Neural progenitor cell (in vitro differentiated cells): ENCODE results near the gene WWOX. TPM values are rescaled to one million over a fixed set of nuclear protein-coding genes. Genes with fewer than 3 reads are reported as not detected.

Source experiments
- DNase-seq: peaks from one replicate; pipeline ENCODE4 v3.0.0-alpha.2; 2016; ENCODE audit warnings: low spot score
- H2AFZ ChIP-seq: fragments of 200-600 bp; sonication (generic); replicated peaks from 2 replicates; pipeline ENCODE4 v1.6.1; 2016; ENCODE audit warnings: antibody characterized with exemption
- H3F3A ChIP-seq: fragments of 200-600 bp; sonication (generic); 2 replicates; pipeline ENCODE4 v1.6.1; 2016; ENCODE audit warnings: antibody characterized with exemption, low read depth
- H3K27ac ChIP-seq: fragments of 200-600 bp; sonication (generic); 2 replicates; pipeline ENCODE4 v1.5.1; 2016; ENCODE audit warnings: mild to moderate bottlenecking
- H3K27me3 ChIP-seq: fragments of 200-600 bp; sonication (generic); 2 replicates; pipeline ENCODE4 v1.6.1; 2016; ENCODE audit warnings: mild to moderate bottlenecking, moderate library complexity
- H3K36me3 ChIP-seq: fragments of 200-600 bp; sonication (generic); 2 replicates; pipeline ENCODE4 v1.5.1; 2016
- H3K4me1 ChIP-seq: fragments of 200-600 bp; sonication (generic); 2 replicates; pipeline ENCODE4 v1.6.1; 2016; ENCODE audit warnings: mixed run types
- H3K4me2 ChIP-seq: fragments of 200-600 bp; sonication (generic); 2 replicates; pipeline ENCODE4 v1.6.1; 2016
- H3K4me3 ChIP-seq: fragments of 200-600 bp; sonication (generic); 2 replicates; pipeline ENCODE4 v1.5.1; 2016
- H3K79me2 ChIP-seq: fragments of 200-600 bp; sonication (generic); 2 replicates; pipeline ENCODE4 v1.6.1; 2016; ENCODE audit warnings: low read depth
- H3K9ac ChIP-seq: fragments of 200-600 bp; sonication (generic); 2 replicates; pipeline ENCODE4 v1.6.1; 2016
- H3K9me3 ChIP-seq: fragments of 200-600 bp; sonication (generic); 2 replicates; pipeline ENCODE4 v1.5.1; 2016; ENCODE audit warnings: low read depth
- H4K20me1 ChIP-seq: fragments of 200-600 bp; sonication (generic); 2 replicates; pipeline ENCODE4 v1.6.1; 2016; ENCODE audit warnings: low read depth
- H3K27ac Mint-ChIP-seq: 3 replicates; pipeline ENCODE4 v1.8.0; 2021; ENCODE audit warnings: mixed read lengths
- H3K27me3 Mint-ChIP-seq: 2 replicates; pipeline ENCODE4 v1.8.0; 2022; ENCODE audit warnings: low read depth, mild to moderate bottlenecking, inconsistent platforms, moderate library complexity, mixed read lengths; ENCODE audit not compliant: insufficient read depth
- H3K36me3 Mint-ChIP-seq: 3 replicates; pipeline ENCODE4 v1.8.0; 2021; ENCODE audit warnings: mixed read lengths
- H3K4me1 Mint-ChIP-seq: 3 replicates; pipeline ENCODE4 v1.8.0; 2021; ENCODE audit warnings: mixed read lengths
- H3K4me3 Mint-ChIP-seq: 3 replicates; pipeline ENCODE4 v1.8.0; 2021; ENCODE audit warnings: mild to moderate bottlenecking, moderate library complexity, mixed read lengths
- H3K9me3 Mint-ChIP-seq: 3 replicates; pipeline ENCODE4 v1.8.0; 2020; ENCODE audit warnings: mixed read lengths
- CTCF ChIP-seq: fragments of 200-600 bp; sonication (generic); IDR thresholded peaks from 2 replicates; pipeline ENCODE4 v1.5.1; 2017; ENCODE audit warnings: antibody characterized with exemption, mild to moderate bottlenecking
- EZH2 ChIP-seq: fragments of 200-600 bp; sonication (generic); IDR thresholded peaks from 2 replicates; pipeline ENCODE4 v1.6.1; 2017; ENCODE audit warnings: antibody characterized with exemption, mild to moderate bottlenecking, moderate library complexity
- EZH2phosphoT487 ChIP-seq: fragments of 200-600 bp; sonication (generic); IDR thresholded peaks from 2 replicates; pipeline ENCODE4 v1.6.1; 2017; ENCODE audit warnings: antibody characterized with exemption
- total RNA-seq: library from RNA; depleted of rRNA; stranded (reverse); fragments of >200 nt; gene quantifications from 2 replicates; pipeline ENCODE4 v1.2.3, GENCODE V29; 2015; ENCODE audit warnings: low replicate concordance

WWOX gene
- total RNA-seq, 1 donor from 2014 or later: 63.7 TPM

GRCh38 chr16:78942625-78943245 is 843.3 kb downstream of the WWOX start:
- DNase-seq: no peak
- Histone ChIP-seq H3K9ac (no peak overlapping the region), H3K27me3 (no peaks in the 10 kb centered on the region), H3K4me2 (no peak overlapping the region), H3K36me3 (no peaks in the 10 kb centered on the region), H3K4me1 (peaks cover 14% of the 10 kb centered on the region), H3K9me3 (no peaks in the 10 kb centered on the region), H2AFZ (no peak overlapping the region), H3F3A (peaks cover 4% of the 10 kb centered on the region), H4K20me1 (no peaks in the 10 kb centered on the region), H3K4me3 (no peak overlapping the region), H3K27ac (no peak overlapping the region), H3K79me2 (no peaks in the 10 kb centered on the region)
- no peak overlapping the region for H3K27ac Mint-ChIP-seq
- TF ChIP-seq EZH2phosphoT487 (no peak), EZH2 (no peak), CTCF (no peak)
- peaks cover 1% of the 10 kb centered on the region for H3K27me3 Mint-ChIP-seq
- no peaks in the 10 kb centered on the region for H3K9me3 Mint-ChIP-seq
- no peak overlapping the region for H3K4me3 Mint-ChIP-seq
- H3K36me3 Mint-ChIP-seq: no peaks in the 10 kb centered on the region
- peaks cover 18% of the 10 kb centered on the region for H3K4me1 Mint-ChIP-seq

- H3K36me3 Mint-ChIP-seq: no peaks in the 10 kb centered on the region
- H3K27me3 Mint-ChIP-seq: peaks cover 2% of the 10 kb centered on the region
- H4K20me1 ChIP-seq: no peaks in the 10 kb centered on the region
- H3K4me3 Mint-ChIP-seq: no peak overlapping the region
- no peak overlapping the region for H3K27ac Mint-ChIP-seq
- DNase-seq: no peak
- no peaks in the 10 kb centered on the region for H3K9me3 ChIP-seq
- H3K36me3 ChIP-seq: no peaks in the 10 kb centered on the region
- no peak overlapping the region for H3K4me2 ChIP-seq
- no peaks in the 10 kb centered on the region for H3K79me2 ChIP-seq
- no peak overlapping the region for H3K9ac ChIP-seq
- H3K4me3 ChIP-seq: no peak overlapping the region
- peaks cover 4% of the 10 kb centered on the region for H3F3A ChIP-seq
- no peak overlapping the region for H2AFZ ChIP-seq
- TF ChIP-seq EZH2 (no peak), EZH2phosphoT487 (no peak), CTCF (no peak)
- H3K27ac ChIP-seq: no peak overlapping the region
- H3K4me1 Mint-ChIP-seq: peaks cover 19% of the 10 kb centered on the region
- peaks cover 15% of the 10 kb centered on the region for H3K4me1 ChIP-seq
- peaks cover 3% of the 10 kb centered on the region for H3K9me3 Mint-ChIP-seq
- no peaks in the 10 kb centered on the region for H3K27me3 ChIP-seq
Observed at GRCh38 chr16:78945336-78945735, 845.9 kb downstream of the WWOX start.

GRCh38 chr16:78946556-78946955 is 847.1 kb downstream of the WWOX start:
- H3K9me3 ChIP-seq: no peaks in the 10 kb centered on the region
- H3K27ac ChIP-seq: no peak overlapping the region
- no peaks in the 10 kb centered on the region for H3K36me3 Mint-ChIP-seq
- no peak for DNase-seq
- peaks cover 15% of the 10 kb centered on the region for H3K4me1 ChIP-seq
- TF ChIP-seq EZH2 (no peak), CTCF (no peak), EZH2phosphoT487 (no peak)
- no peaks in the 10 kb centered on the region for H4K20me1 ChIP-seq
- H3K4me1 Mint-ChIP-seq: peaks cover 16% of the 10 kb centered on the region
- peaks cover 3% of the 10 kb centered on the region for H3K9me3 Mint-ChIP-seq
- peak overlapping the region; percentile 42 for H3K4me2 ChIP-seq
- no peaks in the 10 kb centered on the region for H3K36me3 ChIP-seq
- H3K4me3 Mint-ChIP-seq: peak overlapping the region; percentile 8
- no peaks in the 10 kb centered on the region for H3K79me2 ChIP-seq
- H3K27ac Mint-ChIP-seq: no peak overlapping the region
- no peak overlapping the region for H3K4me3 ChIP-seq
- H3K27me3 ChIP-seq: no peaks in the 10 kb centered on the region
- H3K9ac ChIP-seq: no peak overlapping the region
- peaks cover 4% of the 10 kb centered on the region for H3F3A ChIP-seq
- peaks cover 2% of the 10 kb centered on the region for H3K27me3 Mint-ChIP-seq
- no peak overlapping the region for H2AFZ ChIP-seq
